ENCODE results near the gene AP1B1.

AP1B1 gene

DNA sequence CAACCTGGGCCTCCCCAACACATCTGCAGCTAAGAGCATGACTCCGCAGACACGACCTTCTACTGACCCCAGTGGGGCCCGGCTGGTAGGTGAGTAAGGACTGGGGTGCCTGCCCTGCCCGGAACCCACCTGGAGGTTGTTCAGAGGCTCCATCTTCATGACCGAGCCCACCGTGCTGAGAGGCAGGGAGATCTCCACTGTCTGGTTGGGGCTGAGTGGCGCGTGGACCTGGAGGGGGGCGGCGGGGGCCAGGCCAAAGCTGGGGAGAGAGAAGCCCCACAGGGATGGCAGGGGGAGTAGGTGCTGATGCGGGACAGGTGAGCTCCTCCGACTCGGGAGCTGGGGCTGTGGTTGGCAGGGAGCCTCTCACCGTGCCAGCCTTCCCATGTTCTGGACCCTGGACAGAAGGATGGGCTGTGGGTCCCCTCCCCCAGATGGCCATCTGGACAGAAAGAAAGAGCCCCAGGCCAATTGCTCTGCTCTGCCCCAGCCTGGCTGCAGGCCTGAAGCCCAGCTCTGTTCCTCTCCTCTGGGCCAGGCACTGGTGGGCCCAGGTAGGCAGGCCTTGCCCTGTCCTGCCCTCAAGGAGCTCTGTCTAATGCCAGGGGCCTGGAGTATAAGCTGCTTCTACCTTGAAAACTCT lies 56.6 kb downstream of the AP1B1 start:
- CTCF ChIA-PET = no interaction called here
- POLR2A ChIA-PET = no interaction called here
- TF ChIP-seq NFRKB (IDR thresholded peaks at IDR 0.05) (no peak), SUZ12 (IDR thresholded peaks at IDR 0.05) (no peak), L3MBTL2 (conservative IDR thresholded peaks at IDR 0.05) (no peak), FOXM1 (IDR thresholded peaks at IDR 0.05; ENCODE audit: borderline replicate concordance) (no peak), LEF1 (IDR thresholded peaks at IDR 0.05; ENCODE audit: borderline replicate concordance) (no peak), TARDBP (IDR thresholded peaks at IDR 0.05) (no peak)
- DNase-seq (ENCODE audit: extremely low spot score) = no peak

DNA sequence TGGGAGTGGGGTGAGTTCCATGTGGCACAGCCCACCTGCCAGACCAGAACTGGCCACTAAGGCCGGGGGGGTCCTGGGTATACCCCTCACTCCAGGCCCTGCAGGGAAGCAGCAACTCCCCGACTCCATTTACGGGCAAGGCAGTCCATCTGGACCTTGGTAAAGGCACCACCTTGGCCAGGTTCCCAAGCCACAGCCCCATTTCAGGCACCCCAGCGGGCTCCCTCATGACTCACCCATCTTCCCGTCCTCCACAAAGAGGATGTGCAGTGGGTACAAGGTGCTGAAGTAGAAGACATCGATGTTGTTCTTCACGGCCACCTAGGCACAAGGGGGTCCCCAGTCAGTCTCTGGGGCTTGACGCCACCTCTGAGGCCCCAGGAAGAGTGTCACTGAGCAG lies 57.2 kb downstream of the AP1B1 start:
- no peak for DNase-seq (ENCODE audit: extremely low spot score)
- no peak for TF ChIP-seq ELF4 (IDR thresholded peaks at IDR 0.05)
- no peak for TF ChIP-seq ZNF384 (IDR thresholded peaks at IDR 0.05)
- TF ChIP-seq CTBP1 (IDR thresholded peaks at IDR 0.05; ENCODE audit: borderline replicate concordance) = no peak
- TF ChIP-seq NFRKB (IDR thresholded peaks at IDR 0.05) = no peak
- TF ChIP-seq SUZ12 (IDR thresholded peaks at IDR 0.05) = no peak
- TF ChIP-seq ARNT (IDR thresholded peaks at IDR 0.05) = no peak
- no peak for TF ChIP-seq FOXM1 (IDR thresholded peaks at IDR 0.05; ENCODE audit: borderline replicate concordance)
- no peak for TF ChIP-seq FOXK2 (IDR thresholded peaks at IDR 0.05)
- no peak for TF ChIP-seq PKNOX1 (IDR thresholded peaks at IDR 0.05)
- TF ChIP-seq SP1 (IDR thresholded peaks at IDR 0.05) = no peak
- TF ChIP-seq TARDBP (IDR thresholded peaks at IDR 0.05) = no peak
- TF ChIP-seq FOXA1 (IDR thresholded peaks at IDR 0.05) = no peak
- no peak for TF ChIP-seq LEF1 (IDR thresholded peaks at IDR 0.05; ENCODE audit: borderline replicate concordance)
- no peak for TF ChIP-seq L3MBTL2 (conservative IDR thresholded peaks at IDR 0.05)
- TF ChIP-seq HDGF (IDR thresholded peaks at IDR 0.05; ENCODE audit: borderline replicate concordance) = no peak
- no peak for TF ChIP-seq BHLHE40 (IDR thresholded peaks at IDR 0.05; ENCODE audit: borderline replicate concordance)
- ChIA-PET POLR2A (no interaction called here), CTCF (no interaction called here)

- ChIA-PET CTCF (no interaction called here), POLR2A (no interaction called here)
- no peak for DNase-seq (ENCODE audit: extremely low spot score)
- TF ChIP-seq ARNT (IDR thresholded peaks at IDR 0.05) = no peak
- no peak for TF ChIP-seq BHLHE40 (IDR thresholded peaks at IDR 0.05; ENCODE audit: borderline replicate concordance)
- no peak for TF ChIP-seq ELF4 (IDR thresholded peaks at IDR 0.05)
- no peak for TF ChIP-seq LEF1 (IDR thresholded peaks at IDR 0.05; ENCODE audit: borderline replicate concordance)
- TF ChIP-seq FOXM1 (IDR thresholded peaks at IDR 0.05; ENCODE audit: borderline replicate concordance) = no peak
- TF ChIP-seq NFRKB (IDR thresholded peaks at IDR 0.05) = no peak
- no peak for TF ChIP-seq ZNF384 (IDR thresholded peaks at IDR 0.05)
- TF ChIP-seq CTBP1 (IDR thresholded peaks at IDR 0.05; ENCODE audit: borderline replicate concordance) = no peak
Measured at GRCh38 chr22:29330753-29331152, 57.6 kb downstream of the AP1B1 start.

- ChIA-PET POLR2A (no interaction called here), CTCF (no interaction called here)
- TF ChIP-seq L3MBTL2 (conservative IDR thresholded peaks at IDR 0.05) = no peak
- TF ChIP-seq CTBP1 (IDR thresholded peaks at IDR 0.05; ENCODE audit: borderline replicate concordance) = no peak
- TF ChIP-seq FOXK2 (IDR thresholded peaks at IDR 0.05) = no peak
- TF ChIP-seq TARDBP (IDR thresholded peaks at IDR 0.05) = no peak
- no peak for TF ChIP-seq NFRKB (IDR thresholded peaks at IDR 0.05)
- no peak for TF ChIP-seq FOXA1 (IDR thresholded peaks at IDR 0.05)
- no peak for TF ChIP-seq HDGF (IDR thresholded peaks at IDR 0.05; ENCODE audit: borderline replicate concordance)
- TF ChIP-seq ARNT (IDR thresholded peaks at IDR 0.05) = no peak
- TF ChIP-seq SP1 (IDR thresholded peaks at IDR 0.05) = no peak
- TF ChIP-seq ELF4 (IDR thresholded peaks at IDR 0.05) = no peak
- no peak for TF ChIP-seq BHLHE40 (IDR thresholded peaks at IDR 0.05; ENCODE audit: borderline replicate concordance)
- no peak for TF ChIP-seq FOXM1 (IDR thresholded peaks at IDR 0.05; ENCODE audit: borderline replicate concordance)
- TF ChIP-seq ZNF384 (IDR thresholded peaks at IDR 0.05) = no peak
- no peak for TF ChIP-seq PKNOX1 (IDR thresholded peaks at IDR 0.05)
- TF ChIP-seq LEF1 (IDR thresholded peaks at IDR 0.05; ENCODE audit: borderline replicate concordance) = no peak
- no peak for TF ChIP-seq SUZ12 (IDR thresholded peaks at IDR 0.05)
- no peak for DNase-seq (ENCODE audit: extremely low spot score)
Measured at GRCh38 chr22:29330291-29330690, 58.1 kb downstream of the AP1B1 start.

- CTCF ChIA-PET = no interaction called here
- POLR2A ChIA-PET = no interaction called here
- no peak for DNase-seq (ENCODE audit: extremely low spot score)
- TF ChIP-seq ELF4 (IDR thresholded peaks at IDR 0.05) = no peak
- no peak for TF ChIP-seq HDGF (IDR thresholded peaks at IDR 0.05; ENCODE audit: borderline replicate concordance)
- no peak for TF ChIP-seq LEF1 (IDR thresholded peaks at IDR 0.05; ENCODE audit: borderline replicate concordance)
- TF ChIP-seq NFRKB (IDR thresholded peaks at IDR 0.05) = no peak
- no peak for TF ChIP-seq ZNF384 (IDR thresholded peaks at IDR 0.05)
- no peak for TF ChIP-seq L3MBTL2 (conservative IDR thresholded peaks at IDR 0.05)
- no peak for TF ChIP-seq BHLHE40 (IDR thresholded peaks at IDR 0.05; ENCODE audit: borderline replicate concordance)
- no peak for TF ChIP-seq SUZ12 (IDR thresholded peaks at IDR 0.05)
- no peak for TF ChIP-seq ARNT (IDR thresholded peaks at IDR 0.05)
- no peak for TF ChIP-seq FOXK2 (IDR thresholded peaks at IDR 0.05)
- no peak for TF ChIP-seq SP1 (IDR thresholded peaks at IDR 0.05)
- no peak for TF ChIP-seq CTBP1 (IDR thresholded peaks at IDR 0.05; ENCODE audit: borderline replicate concordance)
- no peak for TF ChIP-seq FOXM1 (IDR thresholded peaks at IDR 0.05; ENCODE audit: borderline replicate concordance)
- TF ChIP-seq PKNOX1 (IDR thresholded peaks at IDR 0.05) = no peak
- TF ChIP-seq TARDBP (IDR thresholded peaks at IDR 0.05) = no peak
- no peak for TF ChIP-seq FOXA1 (IDR thresholded peaks at IDR 0.05)
Measured at GRCh38 chr22:29329581-29329980, 58.8 kb downstream of the AP1B1 start.

Measured in HEK293T (cell line).